Loucy (cell line): Measurements from ENCODE around the gene CYTH4.

Experiments
- CTCF ChIP-seq: fragments of 200-600 bp; sonication (generic); conservative IDR thresholded peaks from 2 replicates; pipeline ENCODE4 v1.5.1; 2014; ENCODE audit warnings: mild to moderate bottlenecking, antibody characterized with exemption, low read length
- EZH2phosphoT487 ChIP-seq: fragments of 200-600 bp; IDR thresholded peaks from 2 replicates; pipeline ENCODE4 v1.6.1; 2018; ENCODE audit warnings: antibody characterized with exemption, mild to moderate bottlenecking, moderate library complexity, borderline replicate concordance

GRCh38 chr22:37342065-37342464, 59.8 kb downstream of the CYTH4 start:
- TF ChIP-seq CTCF, result no peak
- no peak for TF ChIP-seq EZH2phosphoT487
